GM12878 (cell line): ENCODE results near the gene ADH6. TPM values are rescaled to one million over a fixed set of nuclear protein-coding genes. Genes with fewer than 3 reads are reported as not detected.

Experiments used
- ATAC-seq: fragments of 200-7000 bp; cut with Tn5 transposase; 3 replicates; pipeline ENCODE4 v1.9.1; 2020; ENCODE audit warnings: mild to moderate bottlenecking, moderate library complexity
- BruUV-seq: library from RNA; stranded (reverse); fragments of 400-500 nt; replicated peaks from 2 replicates; lab custom pipeline; 2021; lab: Mats Ljungman, UMichigan
- CTCF ChIA-PET: fragments of 300-600 bp; sonication (Branson Sonifier 250); formaldehyde crosslinking; extraction: SDS; loops from one replicate; lab custom pipeline; 2021; ENCODE audit warnings: inconsistent platforms; lab: Yijun Ruan, JAX
- POLR2A ChIA-PET: fragments of 350-600 bp; formaldehyde crosslinking; extraction: SDS; loops from one replicate; lab custom pipeline; 2021; ENCODE audit warnings: inconsistent platforms; lab: Charles Lee
- RAD21 ChIA-PET: fragments of 300-600 bp; sonication (Branson Sonifier 250); formaldehyde crosslinking; loops from one replicate; lab custom pipeline; 2023; ENCODE audit warnings: antibody characterized with exemption; ENCODE audit not compliant: unreplicated experiment; lab: Charles Lee
- SMC1A ChIA-PET: fragments of 300-600 bp; sonication (Branson Sonifier 250); formaldehyde crosslinking; loops from one replicate; lab custom pipeline; 2023; ENCODE audit not compliant: unreplicated experiment, uncharacterized antibody; lab: Charles Lee
- DNase-seq: peaks from one replicate; pipeline ENCODE4 v3.0.0-alpha.2; 2011; ENCODE audit warnings: low read depth, low spot score
- FAIRE-seq: peaks from 3 replicates; lab custom pipeline; 2011; peaks lifted over from hg19 to GRCh38; lab: Jason Lieb, UNC
- H2AFZ ChIP-seq: 2 replicates; pipeline ENCODE4 v1.6.0; 2011; ENCODE audit warnings: low read depth, low read length, control low read depth; ENCODE audit not compliant: control insufficient read depth
- H3K27ac ChIP-seq: 2 replicates; pipeline ENCODE4 v1.5.1; 2011; ENCODE audit warnings: control low read depth; ENCODE audit not compliant: control insufficient read depth, insufficient read depth
- H3K27me3 ChIP-seq, 2 experiments: replicated peaks in 1 of 2; 2 replicates each; pipeline versions ENCODE4 v1.6.0 to v1.6.1; 2011; ENCODE audit warnings: low read length in 1 of 2; ENCODE audit not compliant: control insufficient read depth in 2 of 2, insufficient read depth in 2 of 2
- H3K36me3 ChIP-seq, 2 experiments: 2 replicates each; pipeline ENCODE4 v1.5.1; 2011; ENCODE audit warnings: low read length in 1 of 2; ENCODE audit not compliant: control insufficient read depth in 2 of 2, insufficient read depth in 2 of 2
- H3K4me1 ChIP-seq: 2 replicates; pipeline ENCODE4 v1.6.1; 2011; ENCODE audit warnings: mild to moderate bottlenecking, low read length, moderate library complexity, mixed read lengths; ENCODE audit not compliant: control insufficient read depth, insufficient read depth
- H3K4me2 ChIP-seq: 2 replicates; pipeline ENCODE4 v1.6.0; 2011; ENCODE audit warnings: control low read depth; ENCODE audit not compliant: control insufficient read depth, insufficient read depth
- H3K4me3 ChIP-seq: fragments of 200-600 bp; sonication (generic); 2 replicates; pipeline ENCODE4 v1.5.1; 2016
- H3K79me2 ChIP-seq: 2 replicates; pipeline ENCODE4 v1.6.0; 2011; ENCODE audit warnings: low read length; ENCODE audit not compliant: control insufficient read depth, insufficient read depth
- H3K9ac ChIP-seq: 2 replicates; pipeline ENCODE4 v1.8.0; 2011; ENCODE audit warnings: low read length, control low read depth, mixed read lengths; ENCODE audit not compliant: control insufficient read depth, insufficient read depth
- H3K9me3 ChIP-seq: replicated peaks from 3 replicates; pipeline ENCODE4 v1.5.1; 2011; ENCODE audit warnings: mild to moderate bottlenecking, low read length; ENCODE audit not compliant: control insufficient read depth, insufficient read depth
- H4K20me1 ChIP-seq: 2 replicates; pipeline ENCODE4 v1.6.0; 2011; ENCODE audit not compliant: control insufficient read depth, insufficient read depth
- CBX3 ChIP-seq: fragments of 200-600 bp; sonication (generic); IDR thresholded peaks from 2 replicates; pipeline ENCODE4 v1.6.1; 2016; ENCODE audit warnings: low read depth, borderline replicate concordance
- ELK1 ChIP-seq: IDR thresholded peaks from 2 replicates; pipeline ENCODE4 v1.6.1; 2012; ENCODE audit warnings: low read depth, low read length, improper control_type of control experiment
- HDAC6 ChIP-seq: fragments of 200-600 bp; sonication (generic); IDR thresholded peaks from one replicate; pipeline ENCODE4 v1.8.0; 2017; ENCODE audit warnings: antibody characterized with exemption; ENCODE audit not compliant: unreplicated experiment
- NRF1 ChIP-seq: conservative IDR thresholded peaks from 2 replicates; pipeline ENCODE4 v1.6.1; 2011; ENCODE audit warnings: mild to moderate bottlenecking, low read depth, low read length, improper control_type of control experiment
- RBBP5 ChIP-seq: fragments of 200-600 bp; sonication (generic); conservative IDR thresholded peaks from 2 replicates; pipeline ENCODE4 v1.6.1; 2016
- SUZ12 ChIP-seq: fragments of 200-600 bp; sonication (generic); IDR thresholded peaks from one replicate; pipeline ENCODE4 v1.6.1; 2018; ENCODE audit warnings: antibody characterized with exemption, mild to moderate bottlenecking; ENCODE audit not compliant: unreplicated experiment
- ZBTB4 ChIP-seq: fragments of 450-650 bp; formaldehyde crosslinking; IDR thresholded peaks from 2 replicates; pipeline ENCODE4 v1.4.0; 2022; ENCODE audit warnings: mild to moderate bottlenecking, moderate library complexity
- ZNF384 ChIP-seq: IDR thresholded peaks from 2 replicates; pipeline ENCODE4 v1.6.1; 2012; ENCODE audit warnings: low read depth, mild to moderate bottlenecking, low read length, improper control_type of control experiment, borderline replicate concordance
- in situ Hi-C: fragments of 300-500 bp; cut with MboI; formaldehyde crosslinking; loops from 9 replicates; pipeline ENCODE4 v1.14.3; 2018; ENCODE audit warnings: mixed read lengths
- intact Hi-C: fragments of 100-400 bp; cut with micrococcal nuclease; formaldehyde crosslinking; loops from one replicate; pipeline ENCODE4 v1.14.2; 2022; ENCODE audit not compliant: unreplicated experiment
- polyA plus RNA-seq, 11 experiments: library from polyadenylated mRNA; depleted of rRNA in 4 of 11; unstranded in 6 of 11; stranded (reverse) in 5 of 11; fragments of >200 nt; fragmentation: Nextera tagmentation in 4 of 11; fragmentation: Illumina TruSeq in 1 of 11; extraction: Ambion mirVana in 4 of 11; extraction: Trizol in 1 of 11; gene quantifications; 1 replicate in 1 of 11; 2 replicates in 10 of 11; pipeline versions ENCODE4 v1.2.1 to v1.2.3, GENCODE V29; 2011 to 2016; ENCODE audit warnings: inconsistent platforms in 2 of 11, missing spikeins in 2 of 11, low read depth in 1 of 11
- total RNA-seq, 4 experiments: library from RNA; depleted of rRNA in 3 of 4; stranded (reverse); fragments of >200 nt in 3 of 4; fragmentation: Illumina TruSeq in 1 of 4; extraction: Trizol in 1 of 4; gene quantifications; 2 replicates each; pipeline versions ENCODE4 v1.2.1 to v1.2.3, GENCODE V29; 2013 to 2021

Gene ADH6
- total and polyA plus RNA-seq, 10 of the 15 experiments (the other 5 are each of a cell fraction or from before 2014, with no cell fraction given), result 0.03 to 0.16 TPM; not detected in 8

GRCh38 chr4:99202094-99202493, 17.0 kb downstream of the ADH6 start:
- Histone ChIP-seq H3K4me2 (no peak overlapping the region), H3K27me3 (no peaks in the 10 kb centered on the region), H3K9ac (no peak overlapping the region), H2AFZ (no peak overlapping the region), H4K20me1 (no peaks in the 10 kb centered on the region), H3K4me1 (no peaks in the 10 kb centered on the region), H3K36me3 (no peaks in the 10 kb centered on the region), H3K79me2 (no peaks in the 10 kb centered on the region), H3K4me3 (no peak overlapping the region), H3K9me3 (no peaks in the 10 kb centered on the region), H3K27ac (no peak overlapping the region)
- RAD21 ChIA-PET, result interaction anchor here (0.6 to 1.3 kb wide), 2 partner anchors 262 to 365 kb away, joined by 3 read pairs; no protein-coding TSS in a partner anchor
- POLR2A ChIA-PET, result no interaction called here
- in situ Hi-C loops, result no loop called here
- SMC1A ChIA-PET, result no interaction called here
- ATAC-seq, result no peak
- TF ChIP-seq ZNF384 (no peak), RBBP5 (no peak), ELK1 (no peak), HDAC6 (no peak), NRF1 (no peak), CBX3 (no peak), SUZ12 (no peak), ZBTB4 (CRISPR knock-in tag) (no peak)
- no TSS peak for BruUV-seq
- CTCF ChIA-PET, result interaction anchor here (0.6 to 1.4 kb wide), 4 partner anchors 78 to 210 kb away, joined by 3 to 4 read pairs (median 4); no protein-coding TSS in a partner anchor
- DNase-seq, result no peak
- FAIRE-seq, result no peak
- intact Hi-C loops, result no loop called here
